HL-60/S4 treated with phorbol 12-myristate 13-acetate at 8.2 ng/mL for 4 days and 3 days (cell line): Measurements from ENCODE around the gene ASAP2.

Experiments
- in situ Hi-C: fragments of 300-500 bp; cut with MboI; formaldehyde crosslinking; loops from 2 replicates; pipeline ENCODE4 v1.15.0; 2022; ENCODE audit warnings: low sequenced_read_pairs

Gene ASAP2

GRCh38 chr2:9315280-9315847 lies 108.8 kb downstream of the ASAP2 start:
- in situ Hi-C loops, result no loop called here

- in situ Hi-C loops, result no loop called here
Observed at GRCh38 chr2:9317559-9317958, 110.9 kb downstream of the ASAP2 start.

GRCh38 chr2:9318461-9319337 lies 112.1 kb downstream of the ASAP2 start:
- in situ Hi-C loops, result no loop called here

GRCh38 chr2:9319338-9319715 lies 112.7 kb downstream of the ASAP2 start:
- in situ Hi-C loops, result no loop called here

GRCh38 chr2:9322576-9322975 lies 116.0 kb downstream of the ASAP2 start:
- in situ Hi-C loops, result no loop called here

GRCh38 chr2:9325428-9325827 lies 118.8 kb downstream of the ASAP2 start:
- in situ Hi-C loops, result loop anchor here (25.0 kb wide), 1 partner anchor 188 kb away; no protein-coding TSS in a partner anchor

- in situ Hi-C loops, result loop anchor here (25.0 kb wide), 1 partner anchor 190 kb away; no protein-coding TSS in a partner anchor
Observed at GRCh38 chr2:9326975-9327374, 120.4 kb downstream of the ASAP2 start.

- in situ Hi-C loops, result loop anchor here (25.0 kb wide), 1 partner anchor 191 kb away; no protein-coding TSS in a partner anchor
Observed at GRCh38 chr2:9327873-9328352, 121.3 kb downstream of the ASAP2 start.

- in situ Hi-C loops, result loop anchor here (25.0 kb wide), 1 partner anchor 192 kb away; no protein-coding TSS in a partner anchor
Observed at GRCh38 chr2:9328931-9329330, 122.3 kb downstream of the ASAP2 start.

- in situ Hi-C loops, result loop anchor here (25.0 kb wide), 1 partner anchor 192 kb away; no protein-coding TSS in a partner anchor
Observed at GRCh38 chr2:9329497-9329896, 122.9 kb downstream of the ASAP2 start.

GRCh38 chr2:9330612-9331270 lies 124.1 kb downstream of the ASAP2 start:
- in situ Hi-C loops, result loop anchor here (25.0 kb wide), 1 partner anchor 193 kb away; no protein-coding TSS in a partner anchor

- in situ Hi-C loops, result loop anchor here (25.0 kb wide), 1 partner anchor 194 kb away; no protein-coding TSS in a partner anchor
Observed at GRCh38 chr2:9331704-9332103, 125.1 kb downstream of the ASAP2 start.

GRCh38 chr2:9332136-9332852 lies 125.7 kb downstream of the ASAP2 start:
- in situ Hi-C loops, result loop anchor here (25.0 kb wide), 1 partner anchor 195 kb away; no protein-coding TSS in a partner anchor

- in situ Hi-C loops, result loop anchor here (25.0 kb wide), 1 partner anchor 196 kb away; no protein-coding TSS in a partner anchor
Observed at GRCh38 chr2:9332853-9333245, 126.2 kb downstream of the ASAP2 start.

- in situ Hi-C loops, result loop anchor here (25.0 kb wide), 1 partner anchor 196 kb away; no protein-coding TSS in a partner anchor
Observed at GRCh38 chr2:9333591-9334171, 127.1 kb downstream of the ASAP2 start.

- in situ Hi-C loops, result loop anchor here (25.0 kb wide), 1 partner anchor 197 kb away; no protein-coding TSS in a partner anchor
Observed at GRCh38 chr2:9334761-9335160, 128.1 kb downstream of the ASAP2 start.

GRCh38 chr2:9335322-9335832 lies 128.8 kb downstream of the ASAP2 start:
- in situ Hi-C loops, result loop anchor here (25.0 kb wide), 1 partner anchor 198 kb away; no protein-coding TSS in a partner anchor

- in situ Hi-C loops, result loop anchor here (25.0 kb wide), 1 partner anchor 199 kb away; no protein-coding TSS in a partner anchor
Observed at GRCh38 chr2:9336241-9336575, 129.6 kb downstream of the ASAP2 start.

- in situ Hi-C loops, result loop anchor here (25.0 kb wide), 1 partner anchor 199 kb away; no protein-coding TSS in a partner anchor
Observed at GRCh38 chr2:9336576-9337314, 130.1 kb downstream of the ASAP2 start.
